GM19240 (cell line): Measurements from ENCODE around the gene GPX7.

Experiments
- DNase-seq: peaks from one replicate; pipeline ENCODE4 v3.0.0; 2011; ENCODE audit warnings: low spot score; ENCODE audit not compliant: insufficient read length

GPX7 gene

GRCh38 chr1:52588027-52588426 lies 14.1 kb upstream of the GPX7 start:
- DNase-seq = no peak

GRCh38 chr1:52588535-52588934 lies 13.6 kb upstream of the GPX7 start:
- no peak for DNase-seq

- no peak for DNase-seq
These were observed 11.9 kb upstream of the GPX7 start for GRCh38 chr1:52590266-52590665.

GRCh38 chr1:52592637-52593323 lies 9.4 kb upstream of the GPX7 start:
- no peak for DNase-seq

- no peak for DNase-seq
These were observed 8.7 kb upstream of the GPX7 start for GRCh38 chr1:52593495-52593894.

GRCh38 chr1:52595061-52595460 lies 7.1 kb upstream of the GPX7 start:
- DNase-seq = no peak

- DNase-seq = no peak
These were observed 4.3 kb upstream of the GPX7 start for GRCh38 chr1:52597912-52598311.

- no peak for DNase-seq
These were observed 3.4 kb upstream of the GPX7 start for GRCh38 chr1:52598729-52599128.

GRCh38 chr1:52599236-52599635 lies 2.9 kb upstream of the GPX7 start:
- DNase-seq = no peak

- no peak for DNase-seq
These were observed 1.5 kb upstream of the GPX7 start for GRCh38 chr1:52600533-52601179.

- DNase-seq = no peak
These were observed 652 bp upstream of the GPX7 start for GRCh38 chr1:52601519-52601918.

- no peak for DNase-seq
These were observed 857 bp downstream of the GPX7 start for GRCh38 chr1:52602856-52603600.

GRCh38 chr1:52603630-52604029 lies 1.5 kb downstream of the GPX7 start:
- no peak for DNase-seq

GRCh38 chr1:52604063-52604770 lies 2.0 kb downstream of the GPX7 start:
- no peak for DNase-seq

- DNase-seq = no peak
These were observed 11.6 kb downstream of the GPX7 start for GRCh38 chr1:52613636-52614373.

- DNase-seq = no peak
These were observed 12.5 kb downstream of the GPX7 start for GRCh38 chr1:52614671-52615070.

- DNase-seq = no peak
These were observed 13.4 kb downstream of the GPX7 start for GRCh38 chr1:52615489-52616042.

- DNase-seq = no peak
These were observed 19.8 kb downstream of the GPX7 start for GRCh38 chr1:52621950-52622349.

GRCh38 chr1:52623812-52624211 lies 21.6 kb downstream of the GPX7 start:
- DNase-seq = no peak

GRCh38 chr1:52627028-52627427 lies 24.9 kb downstream of the GPX7 start:
- DNase-seq = no peak
